GM23248 (cell line): Measurements from ENCODE around the gene CTH. TPM values are rescaled to one million over a fixed set of nuclear protein-coding genes. Genes with fewer than 3 reads are reported as not detected.
"Not testable (repeated sequence)": the region's sequence is repeated elsewhere in the genome, so short reads cannot be mapped to it uniquely, and the experiment has no call there.

Experiments
- DNase-seq: peaks from one replicate; pipeline ENCODE4 v3.0.0-alpha.2; 2015
- H2AFZ ChIP-seq: fragments of 200-600 bp; sonication (generic); 2 replicates; pipeline ENCODE4 v1.6.1; 2016; ENCODE audit warnings: antibody characterized with exemption
- H3F3A ChIP-seq: fragments of 200-600 bp; sonication (generic); 2 replicates; pipeline ENCODE4 v1.6.1; 2016; ENCODE audit warnings: mild to moderate bottlenecking, antibody characterized with exemption, mixed run types; ENCODE audit not compliant: insufficient read depth
- H3K27ac ChIP-seq: fragments of 200-600 bp; sonication (generic); 2 replicates; pipeline ENCODE4 v1.5.1; 2016; ENCODE audit warnings: mild to moderate bottlenecking
- H3K27me3 ChIP-seq: fragments of 200-600 bp; sonication (generic); replicated peaks from 2 replicates; pipeline ENCODE4 v1.6.1; 2016; ENCODE audit warnings: mild to moderate bottlenecking; ENCODE audit not compliant: insufficient read depth
- H3K36me3 ChIP-seq: fragments of 200-600 bp; sonication (generic); 2 replicates; pipeline ENCODE4 v1.6.1; 2016; ENCODE audit warnings: low read depth, mild to moderate bottlenecking
- H3K4me1 ChIP-seq: fragments of 200-600 bp; sonication (generic); 2 replicates; pipeline ENCODE4 v1.6.1; 2016; ENCODE audit warnings: mild to moderate bottlenecking; ENCODE audit not compliant: insufficient read depth
- H3K4me2 ChIP-seq: fragments of 200-600 bp; sonication (generic); one replicate; pipeline ENCODE4 v1.6.1; 2016; ENCODE audit warnings: mild to moderate bottlenecking; ENCODE audit not compliant: unreplicated experiment
- H3K4me3 ChIP-seq: fragments of 200-600 bp; sonication (generic); 2 replicates; pipeline ENCODE4 v1.5.1; 2016; ENCODE audit warnings: mild to moderate bottlenecking
- H3K79me2 ChIP-seq: fragments of 200-600 bp; sonication (generic); 2 replicates; pipeline ENCODE4 v1.6.1; 2016; ENCODE audit warnings: mild to moderate bottlenecking; ENCODE audit not compliant: insufficient read depth
- H3K9ac ChIP-seq: fragments of 200-600 bp; sonication (generic); 2 replicates; pipeline ENCODE4 v1.6.1; 2016; ENCODE audit warnings: mild to moderate bottlenecking
- H3K9me2 ChIP-seq: fragments of 200-600 bp; sonication (generic); 2 replicates; pipeline ENCODE4 v1.6.1; 2016; ENCODE audit warnings: mixed run types, mild to moderate bottlenecking, moderate library complexity; ENCODE audit not compliant: insufficient read depth
- H3K9me3 ChIP-seq: fragments of 200-600 bp; sonication (generic); one replicate; pipeline ENCODE4 v1.6.1; 2017; ENCODE audit warnings: low read depth
- H4K20me1 ChIP-seq: fragments of 200-600 bp; sonication (generic); 2 replicates; pipeline ENCODE4 v1.6.0; 2016; ENCODE audit not compliant: insufficient read depth
- EZH2 ChIP-seq: fragments of 200-600 bp; sonication (generic); IDR thresholded peaks from 2 replicates; pipeline ENCODE4 v1.6.1; 2018; ENCODE audit warnings: antibody characterized with exemption, mild to moderate bottlenecking; ENCODE audit not compliant: insufficient read depth, poor library complexity, severe bottlenecking
- EZH2phosphoT487 ChIP-seq: fragments of 200-600 bp; sonication (generic); IDR thresholded peaks from 2 replicates; pipeline ENCODE4 v1.6.1; 2018; ENCODE audit warnings: antibody characterized with exemption, moderate library complexity, mild to moderate bottlenecking, low read depth; ENCODE audit not compliant: insufficient read depth
- WGBS, 2 experiments: methylation state at CpG; one replicate each; pipeline ENCODE4 v1.1.6; 2015 to 2017; ENCODE audit warnings: low lambda C conversion rate in 2 of 2, low coverage in 1 of 2; ENCODE audit errors: missing lambda C conversion rate in 2 of 2; 5-methylcytosine and 5-hydroxymethylcytosine counted together
- in situ Hi-C: fragments of 300-500 bp; cut with MboI; formaldehyde crosslinking; loops from 2 replicates; pipeline ENCODE4 v1.15.0; 2020
- polyA plus RNA-seq: library from polyadenylated mRNA; unstranded; fragments of >200 nt; fragmentation: Nextera tagmentation; extraction: Ambion mirVana; gene quantifications from 2 replicates; pipeline ENCODE4 v1.2.1, GENCODE V29; 2016
- total RNA-seq: library from RNA; depleted of rRNA; stranded (reverse); fragments of >200 nt; shearing (Covaris generic); gene quantifications from 2 replicates; pipeline ENCODE4 v1.2.3, GENCODE V29; 2014

Gene CTH
- total and polyA plus RNA-seq, 2 experiments from 2014 or later: 20.6 to 28.9 TPM

DNA sequence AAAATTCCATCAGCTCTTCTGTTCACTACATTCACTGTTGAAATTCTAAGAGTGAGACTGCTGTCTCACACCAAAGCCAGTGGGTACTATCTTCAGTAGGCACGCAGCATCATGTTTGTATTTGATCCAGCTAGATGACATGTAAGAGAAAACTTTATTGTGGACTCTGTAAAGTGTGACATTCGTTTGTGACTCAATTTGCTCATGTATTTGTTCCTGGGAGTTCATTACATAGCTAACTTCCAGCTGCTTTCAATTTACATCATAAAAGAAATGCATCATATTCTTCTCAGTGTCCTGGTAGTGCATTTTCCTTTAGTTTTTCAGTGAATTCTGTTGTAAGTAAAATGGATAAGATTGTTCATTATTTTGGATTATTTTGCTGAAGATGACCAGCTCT lies 31.4 kb downstream of the CTH start:
- whole genome bisulfite sequencing, 2 experiments: 28 to 36% methylated on average over 2 of the region's 2 CpGs

DNA sequence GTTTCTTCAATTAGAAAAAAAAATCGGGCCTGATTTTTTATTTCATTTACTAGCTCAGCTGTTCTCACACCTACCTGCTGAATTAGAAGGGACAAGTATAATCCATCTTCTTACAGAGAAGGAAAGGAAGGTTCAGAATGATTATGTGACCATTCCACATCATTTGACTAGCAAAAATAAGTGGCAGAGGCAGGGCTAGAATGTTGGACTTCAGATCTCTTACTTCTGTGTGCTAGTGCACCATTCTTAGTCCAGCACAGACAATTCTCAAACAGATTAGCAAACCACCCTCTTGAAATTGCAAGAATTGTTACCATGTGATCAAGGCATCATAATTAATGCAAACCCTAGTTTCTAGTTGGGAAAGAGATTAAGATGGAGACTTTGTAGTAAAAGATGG lies 32.7 kb downstream of the CTH start:
- H3K4me1 ChIP-seq: no peaks in the 10 kb centered on the region
- H3K9me2 ChIP-seq: no peaks in the 10 kb centered on the region
- H3K9ac ChIP-seq: no peak overlapping the region
- H3K36me3 ChIP-seq: peaks cover 23% of the 10 kb centered on the region
- H3F3A ChIP-seq: 0 out of 2 replicates have a peak, but pooled peaks cover 15% of the 10 kb centered on the region
- WGBS, 2 experiments: 98 to 100% methylated on average over 1 of the region's 1 CpG
- H4K20me1 ChIP-seq: no peaks in the 10 kb centered on the region
- no peak overlapping the region for H3K4me3 ChIP-seq
- H3K27ac ChIP-seq: no peak overlapping the region
- no peaks in the 10 kb centered on the region for H3K27me3 ChIP-seq
- DNase-seq: no peak
- no peaks in the 10 kb centered on the region for H3K9me3 ChIP-seq
- no peaks in the 10 kb centered on the region for H3K79me2 ChIP-seq
- no peak overlapping the region for H2AFZ ChIP-seq
- in situ Hi-C loops: no loop called here
- no peak for TF ChIP-seq EZH2phosphoT487
- TF ChIP-seq EZH2: no peak
- no peak overlapping the region for H3K4me2 ChIP-seq

More for the DNA sequence above, 31.4 kb downstream of the CTH start:
- Histone ChIP-seq H3K9me2 (no peaks in the 10 kb centered on the region), H3K4me2 (no peak overlapping the region), H4K20me1 (no peaks in the 10 kb centered on the region), H3K36me3 (peaks cover 35% of the 10 kb centered on the region), H3K9me3 (no peaks in the 10 kb centered on the region), H3K27me3 (no peaks in the 10 kb centered on the region), H3K79me2 (no peaks in the 10 kb centered on the region), H3K9ac (no peak overlapping the region), H3K27ac (no peak overlapping the region), H3K4me3 (no peak overlapping the region), H3K4me1 (no peaks in the 10 kb centered on the region), H3F3A (0 out of 2 replicates have a peak, but pooled peaks cover 15% of the 10 kb centered on the region), H2AFZ (no peak overlapping the region)
- DNase-seq: peak; percentile 38
- in situ Hi-C loops: no loop called here
- no peak for TF ChIP-seq EZH2
- no peak for TF ChIP-seq EZH2phosphoT487

DNA sequence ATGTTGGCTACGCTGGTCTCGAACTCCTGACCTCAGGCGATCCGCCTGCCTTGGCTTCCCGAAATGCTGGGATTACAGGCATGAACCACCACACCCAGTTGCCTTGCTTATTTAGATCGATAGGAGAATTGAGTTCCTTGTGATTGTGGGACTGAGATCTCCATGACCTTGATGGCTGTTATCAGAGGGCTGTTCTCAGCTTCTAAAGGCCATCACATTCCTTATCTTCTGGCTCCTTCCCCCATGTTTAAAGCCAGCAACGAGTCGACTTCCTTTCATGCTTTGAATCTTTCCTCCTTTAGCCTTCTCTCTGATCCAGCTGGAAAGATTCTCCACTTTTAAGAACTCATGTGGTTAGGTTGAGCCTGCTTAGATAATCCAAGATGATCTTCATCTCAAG lies 38.0 kb downstream of the CTH start:
- no peak overlapping the region for H3K9ac ChIP-seq
- no peak overlapping the region for H2AFZ ChIP-seq
- in situ Hi-C loops: no loop called here
- 97 to 98% methylated on average over 8 of the region's 8 CpGs for WGBS, 2 experiments
- no peaks in the 10 kb centered on the region for H3F3A ChIP-seq
- no peak for DNase-seq
- H3K4me2 ChIP-seq: no peak overlapping the region
- no peaks in the 10 kb centered on the region for H3K79me2 ChIP-seq
- H3K9me3 ChIP-seq: no peaks in the 10 kb centered on the region
- H3K36me3 ChIP-seq: no peaks in the 10 kb centered on the region
- H3K4me3 ChIP-seq: no peak overlapping the region
- H3K27ac ChIP-seq: no peak overlapping the region
- no peaks in the 10 kb centered on the region; the same call in 1 of the 2 replicates for H3K4me1 ChIP-seq
- no peak for TF ChIP-seq EZH2
- no peak for TF ChIP-seq EZH2phosphoT487
- no peaks in the 10 kb centered on the region for H3K9me2 ChIP-seq
- no peaks in the 10 kb centered on the region for H4K20me1 ChIP-seq
- no peaks in the 10 kb centered on the region for H3K27me3 ChIP-seq

DNA sequence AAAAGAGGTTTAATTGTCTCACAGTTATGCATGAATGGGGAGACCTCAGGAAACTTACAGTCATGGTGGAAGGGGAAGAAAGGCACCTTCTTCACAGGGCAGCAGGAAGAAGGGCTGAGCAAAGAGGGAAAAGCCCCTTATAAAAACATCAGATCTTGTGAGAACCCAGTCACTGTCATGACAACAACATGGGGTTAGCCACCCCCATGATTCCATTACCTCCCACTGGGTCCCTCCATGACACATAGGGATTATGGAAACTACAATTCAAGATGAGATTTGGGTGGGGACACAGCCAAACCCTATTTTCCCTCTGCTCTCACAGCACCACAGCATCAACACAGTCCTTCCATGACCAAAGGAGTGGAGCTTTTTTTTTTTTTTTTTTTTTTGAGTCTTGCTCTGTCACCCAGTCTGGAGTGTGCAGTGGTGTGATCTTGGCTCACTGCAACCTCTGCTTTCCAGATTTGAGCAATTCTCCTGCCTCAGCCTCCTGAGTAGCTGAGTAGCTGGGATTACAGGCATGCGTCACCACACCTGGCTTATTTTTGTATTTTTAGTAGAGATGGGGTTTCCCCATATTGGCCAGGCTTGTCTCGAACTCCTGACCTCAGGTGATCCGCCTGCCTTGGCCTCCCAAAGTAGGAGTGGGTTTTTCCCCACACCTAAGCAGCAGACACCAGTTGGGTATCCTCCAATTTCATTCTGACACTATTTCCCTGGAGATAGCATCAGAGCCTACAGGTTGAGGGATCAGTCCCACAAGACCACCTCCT lies 41.3 kb downstream of the CTH start:
- H3K27ac ChIP-seq, H3K9ac ChIP-seq, H3K36me3 ChIP-seq, H2AFZ ChIP-seq, H4K20me1 ChIP-seq, H3F3A ChIP-seq, H3K4me1 ChIP-seq, H3K79me2 ChIP-seq, DNase-seq, H3K9me3 ChIP-seq, H3K27me3 ChIP-seq, H3K9me2 ChIP-seq, in situ Hi-C loops, H3K4me2 ChIP-seq, H3K4me3 ChIP-seq: not testable (repeated sequence)
- WGBS, 2 experiments: 85 to 100% methylated on average over 2 to 3 of the region's 3 CpGs
